H1 (cell line): ENCODE measurements around the gene REL. TPM values are rescaled to one million over a fixed set of nuclear protein-coding genes. Genes with fewer than 3 reads are reported as not detected.

Experiments
- CTCF ChIA-PET: fragments of 300-600 bp; sonication (Branson Sonifier 250); formaldehyde crosslinking; loops from one replicate; lab custom pipeline; 2021; ENCODE audit not compliant: partially characterized antibody; lab: Charles Lee
- POLR2A ChIA-PET: fragments of 300-600 bp; sonication (Branson Sonifier 250); formaldehyde crosslinking; loops from one replicate; lab custom pipeline; 2021; ENCODE audit warnings: inconsistent platforms; ENCODE audit not compliant: partially characterized antibody; lab: Charles Lee
- DNase-seq, 2 experiments: peaks; one replicate each; pipeline versions ENCODE4 v3.0.0 to v3.0.0-alpha.2; 2010 to 2022; ENCODE audit warnings: low spot score in 2 of 2, low read depth in 1 of 2, mixed read lengths in 1 of 2
- FAIRE-seq: peaks from 2 replicates; lab custom pipeline; 2011; peaks lifted over from hg19 to GRCh38; lab: Jason Lieb, UNC
- H2AFZ ChIP-seq: 2 replicates; pipeline ENCODE4 v1.8.1; 2012; ENCODE audit warnings: low read length, inconsistent platforms
- H2AK5ac ChIP-seq: 2 replicates; pipeline ENCODE4 v1.6.1; 2013; ENCODE audit warnings: low read depth, low read length
- H2BK120ac ChIP-seq: replicated peaks from 2 replicates; pipeline ENCODE3; 2013; ENCODE audit warnings: low read depth, low read length, inconsistent platforms
- H2BK12ac ChIP-seq: 2 replicates; pipeline ENCODE4 v1.6.1; 2013; ENCODE audit warnings: low read depth, low read length
- H2BK15ac ChIP-seq: 2 replicates; pipeline ENCODE4 v1.6.1; 2013; ENCODE audit warnings: low read length
- H2BK20ac ChIP-seq: 2 replicates; pipeline ENCODE4 v1.6.1; 2013; ENCODE audit warnings: low read length
- H2BK5ac ChIP-seq: 2 replicates; pipeline ENCODE4 v1.6.1; 2013; ENCODE audit warnings: low read depth, low read length
- H3K14ac ChIP-seq: 2 replicates; pipeline ENCODE4 v1.6.1; 2013; ENCODE audit warnings: inconsistent platforms; ENCODE audit not compliant: insufficient read length
- H3K18ac ChIP-seq: 2 replicates; pipeline ENCODE4 v1.6.1; 2013; ENCODE audit warnings: low read length; ENCODE audit errors: extremely low read depth
- H3K23ac ChIP-seq: 2 replicates; pipeline ENCODE4 v1.6.1; 2013; ENCODE audit warnings: inconsistent platforms; ENCODE audit not compliant: insufficient read length
- H3K23me2 ChIP-seq: 2 replicates; pipeline ENCODE4 v1.6.1; 2013; ENCODE audit warnings: low read depth, low read length
- H3K27ac ChIP-seq: 2 replicates; pipeline ENCODE4 v1.6.1; 2011; ENCODE audit warnings: low read depth, low read length, inconsistent platforms
- H3K27me3 ChIP-seq, 4 experiments: replicated peaks in 1 of 4; 1 replicate in 1 of 4; 2 replicates in 3 of 4; pipeline versions ENCODE4 v1.6.1 to v1.8.1; 2011 to 2013; ENCODE audit warnings: low read length in 3 of 4, mild to moderate bottlenecking in 3 of 4, inconsistent platforms in 2 of 4, mixed read lengths in 2 of 4, moderate library complexity in 1 of 4; ENCODE audit not compliant: control insufficient read depth in 3 of 4, insufficient read depth in 3 of 4; ENCODE audit errors: extremely low read depth in 1 of 4
- H3K36me3 ChIP-seq, 4 experiments: 2 replicates each; pipeline versions ENCODE4 v1.6.1 to v1.8.1; 2011 to 2013; ENCODE audit warnings: mild to moderate bottlenecking in 4 of 4, low read length in 3 of 4, moderate library complexity in 2 of 4, control low read depth in 1 of 4, inconsistent platforms in 1 of 4; ENCODE audit not compliant: insufficient read depth in 4 of 4, control insufficient read depth in 2 of 4
- H3K4ac ChIP-seq: replicated peaks from 2 replicates; pipeline ENCODE3; 2013; ENCODE audit warnings: low read length, low read depth, mixed read lengths, inconsistent platforms; ENCODE audit not compliant: insufficient read length
- H3K4me1 ChIP-seq, 4 experiments: replicated peaks in 1 of 4; 1 replicate in 1 of 4; 2 replicates in 3 of 4; pipeline versions ENCODE4 v1.6.1 to v1.8.1; 2011 to 2013; ENCODE audit warnings: low read length in 3 of 4, inconsistent platforms in 2 of 4, mixed read lengths in 1 of 4; ENCODE audit not compliant: insufficient read depth in 4 of 4, control insufficient read depth in 3 of 4
- H3K4me2 ChIP-seq, 2 experiments: 2 replicates each; pipeline versions ENCODE4 v1.6.1 to v1.8.1; 2011 to 2013; ENCODE audit warnings: low read depth in 2 of 2, low read length in 2 of 2, control low read depth in 1 of 2, inconsistent platforms in 1 of 2, mild to moderate bottlenecking in 1 of 2; ENCODE audit not compliant: insufficient read depth in 1 of 2
- H3K4me3 ChIP-seq, 4 experiments: fragments of 200-600, 300-600 bp in 1 of 4; sonication (generic), shearing (Covaris generic), sonication (Bioruptor Twin) in 1 of 4; 2 replicates each; pipeline versions ENCODE4 v1.5.1 to v1.8.1; 2011 to 2016; ENCODE audit warnings: low read length in 4 of 4, low read depth in 3 of 4, control low read depth in 2 of 4, inconsistent platforms in 2 of 4, mild to moderate bottlenecking in 2 of 4, mixed read lengths in 1 of 4, moderate library complexity in 1 of 4; ENCODE audit not compliant: insufficient read depth in 2 of 4; ENCODE audit errors: extremely low read depth in 1 of 4
- H3K56ac ChIP-seq: replicated peaks from 2 replicates; pipeline ENCODE3; 2013; ENCODE audit warnings: low read depth, mild to moderate bottlenecking, mixed read lengths, low read length, inconsistent platforms; ENCODE audit not compliant: insufficient read length
- H3K79me1 ChIP-seq: 2 replicates; pipeline ENCODE4 v1.6.1; 2013; ENCODE audit warnings: low read depth, low read length, control low read depth
- H3K79me2 ChIP-seq, 2 experiments: 2 replicates each; pipeline versions ENCODE4 v1.6.1 to v1.8.1; 2012 to 2013; ENCODE audit warnings: low read length in 2 of 2, mild to moderate bottlenecking in 2 of 2, inconsistent platforms in 1 of 2; ENCODE audit not compliant: insufficient read depth in 2 of 2, control insufficient read depth in 1 of 2
- H3K9ac ChIP-seq, 4 experiments: replicated peaks in 1 of 4; 1 replicate in 1 of 4; 2 replicates in 3 of 4; pipeline versions ENCODE4 v1.6.1 to v1.8.1; 2011 to 2013; ENCODE audit warnings: low read depth in 3 of 4, low read length in 3 of 4, control low read depth in 2 of 4, mild to moderate bottlenecking in 2 of 4, moderate library complexity in 2 of 4, inconsistent platforms in 1 of 4; ENCODE audit errors: extremely low read depth in 1 of 4
- H3K9me3 ChIP-seq, 2 experiments: 2 replicates each; pipeline versions ENCODE4 v1.6.1 to v1.8.1; 2012 to 2013; ENCODE audit warnings: mild to moderate bottlenecking in 2 of 2, moderate library complexity in 2 of 2, control low read depth in 1 of 2, inconsistent platforms in 1 of 2, low read depth in 1 of 2, low read length in 1 of 2, mixed read lengths in 1 of 2; ENCODE audit not compliant: insufficient read depth in 2 of 2
- H4K20me1 ChIP-seq, 2 experiments: replicated peaks in 1 of 2; 2 replicates each; pipeline versions ENCODE3 to v1.8.1; 2011 to 2013; ENCODE audit warnings: inconsistent platforms in 2 of 2, low read length in 2 of 2, mild to moderate bottlenecking in 1 of 2; ENCODE audit not compliant: insufficient read depth in 2 of 2, control insufficient read depth in 1 of 2
- H4K5ac ChIP-seq: 2 replicates; pipeline ENCODE4 v1.6.1; 2013; ENCODE audit warnings: low read length, low read depth, mixed read lengths, inconsistent platforms; ENCODE audit not compliant: insufficient read length
- H4K8ac ChIP-seq: 2 replicates; pipeline ENCODE4 v1.8.0; 2013; ENCODE audit warnings: mild to moderate bottlenecking, moderate library complexity, low read length, inconsistent platforms; ENCODE audit not compliant: insufficient read depth; ENCODE audit errors: extremely low read depth
- H4K91ac ChIP-seq: replicated peaks from 2 replicates; pipeline ENCODE3; 2013; ENCODE audit warnings: low read length, mixed read lengths, inconsistent platforms; ENCODE audit not compliant: insufficient read length
- CTBP2 ChIP-seq: IDR thresholded peaks from 2 replicates; pipeline ENCODE4 v1.7.0; 2011; ENCODE audit warnings: borderline replicate concordance, mild to moderate bottlenecking, moderate library complexity, mixed read lengths, low read length; ENCODE audit not compliant: insufficient read depth, insufficient read length
- SP4 ChIP-seq: IDR thresholded peaks from 2 replicates; pipeline ENCODE4 v1.6.1; 2012; ENCODE audit warnings: low read length, inconsistent platforms
- TEAD4 ChIP-seq: IDR thresholded peaks from 2 replicates; pipeline ENCODE4 v1.6.1; 2012; ENCODE audit warnings: low read depth, low read length, inconsistent platforms, mixed read lengths
- polyA plus RNA-seq, 7 experiments: library from polyadenylated mRNA; depleted of rRNA in 3 of 7; stranded (reverse) in 5 of 7; unstranded in 2 of 7; fragments of >200 nt in 5 of 7; fragments of 200-250 nt in 2 of 7; gene quantifications; 1 replicate in 5 of 7; 2 replicates in 1 of 7; 4 replicates in 1 of 7; pipeline versions ENCODE4 v1.2.1 to v1.2.3, GENCODE V29; 2011 to 2013; ENCODE audit warnings: missing spikeins in 2 of 7, mixed read lengths in 2 of 7
- total RNA-seq: library from RNA; stranded (reverse); fragmentation: NEBNext Ultra II Directional; extraction: Animal tissue kit (Norgen Biotek cat#: 25700); gene quantifications from 2 replicates; pipeline ENCODE4 v1.2.1, GENCODE V29; 2021

Gene REL
- total and polyA plus RNA-seq, 2 of the 8 experiments (the other 6 are each of a cell fraction or from before 2014, with no cell fraction given): 1.5 to 7.5 TPM

GRCh38 chr2:60831921-60832320 lies 49.5 kb upstream of the REL start:
- TF ChIP-seq TEAD4 (no peak), SP4 (no peak), CTBP2 (no peak)
- TF ChIP-seq, all 59 proteins: peak for 0
- H4K91ac ChIP-seq: no peak overlapping the region
- no peaks in the 10 kb centered on the region for H3K4me1 ChIP-seq
- H3K79me1 ChIP-seq: no peaks in the 10 kb centered on the region
- ChIA-PET CTCF (interaction anchor here (1.0 to 1.4 kb wide), 3 partner anchors 18 to 38 kb away, joined by 3 to 4 read pairs (median 3); no protein-coding TSS in a partner anchor), POLR2A (interaction anchor here (1.1 kb wide), 1 partner anchor 39 kb away, joined by 3 read pairs; no protein-coding TSS in a partner anchor)
- H2BK20ac ChIP-seq: no peak overlapping the region
- no peak overlapping the region for H3K14ac ChIP-seq
- H2BK120ac ChIP-seq: no peak overlapping the region
- H2BK5ac ChIP-seq: no peak overlapping the region
- no peak overlapping the region for H3K9ac ChIP-seq
- no peak overlapping the region for H3K23ac ChIP-seq
- peaks cover 4 to 20% (median 14%) of the 10 kb centered on the region in 4 experiments; a peak in 6 of 7 replicates for H3K27me3 ChIP-seq
- H3K36me3 ChIP-seq: no peaks in the 10 kb centered on the region
- no peak overlapping the region for H3K4ac ChIP-seq
- no peaks in the 10 kb centered on the region for H3K9me3 ChIP-seq
- no peaks in the 10 kb centered on the region for H3K79me2 ChIP-seq
- H2AFZ ChIP-seq: no peak overlapping the region
- H4K8ac ChIP-seq: no peak overlapping the region
- H3K18ac ChIP-seq: no peak overlapping the region
- H4K5ac ChIP-seq: no peak overlapping the region
- no peak overlapping the region for H2AK5ac ChIP-seq
- no peak overlapping the region for H2BK15ac ChIP-seq
- H2BK12ac ChIP-seq: no peak overlapping the region
- no peak overlapping the region for H3K4me3 ChIP-seq
- FAIRE-seq (no peak), DNase-seq (no peak)
- H4K20me1 ChIP-seq: no peaks in the 10 kb centered on the region
- H3K23me2 ChIP-seq: no peaks in the 10 kb centered on the region
- H3K4me2 ChIP-seq: no peak overlapping the region
- no peak overlapping the region for H3K27ac ChIP-seq
- no peak overlapping the region for H3K56ac ChIP-seq
